Measurements from ENCODE around the gene AMIGO2.
"Not testable (repeated sequence)": the region's sequence is repeated elsewhere in the genome, so short reads cannot be mapped to it uniquely, and the experiment has no call there.

Gene AMIGO2

GRCh38 chr12:47054659-47055058 lies 25.1 kb downstream of the AMIGO2 start:
- no peak for DNase-seq (ENCODE audit: extremely low read depth, low read depth)
- TF ChIP-seq, protein P1, sequence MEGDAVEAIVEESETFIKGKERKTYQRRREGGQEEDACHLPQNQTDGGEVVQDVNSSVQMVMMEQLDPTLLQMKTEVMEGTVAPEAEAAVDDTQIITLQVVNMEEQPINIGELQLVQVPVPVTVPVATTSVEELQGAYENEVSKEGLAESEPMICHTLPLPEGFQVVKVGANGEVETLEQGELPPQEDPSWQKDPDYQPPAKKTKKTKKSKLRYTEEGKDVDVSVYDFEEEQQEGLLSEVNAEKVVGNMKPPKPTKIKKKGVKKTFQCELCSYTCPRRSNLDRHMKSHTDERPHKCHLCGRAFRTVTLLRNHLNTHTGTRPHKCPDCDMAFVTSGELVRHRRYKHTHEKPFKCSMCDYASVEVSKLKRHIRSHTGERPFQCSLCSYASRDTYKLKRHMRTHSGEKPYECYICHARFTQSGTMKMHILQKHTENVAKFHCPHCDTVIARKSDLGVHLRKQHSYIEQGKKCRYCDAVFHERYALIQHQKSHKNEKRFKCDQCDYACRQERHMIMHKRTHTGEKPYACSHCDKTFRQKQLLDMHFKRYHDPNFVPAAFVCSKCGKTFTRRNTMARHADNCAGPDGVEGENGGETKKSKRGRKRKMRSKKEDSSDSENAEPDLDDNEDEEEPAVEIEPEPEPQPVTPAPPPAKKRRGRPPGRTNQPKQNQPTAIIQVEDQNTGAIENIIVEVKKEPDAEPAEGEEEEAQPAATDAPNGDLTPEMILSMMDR (IDR thresholded peaks at IDR 0.05; ENCODE audit: low read depth, low read length) = no peak

GRCh38 chr12:47053961-47054360 lies 25.8 kb downstream of the AMIGO2 start:
- TF ChIP-seq, protein P1 (IDR thresholded peaks at IDR 0.05; ENCODE audit: low read depth, low read length) = no peak
- no peak for DNase-seq (ENCODE audit: extremely low read depth, low read depth)

DNA sequence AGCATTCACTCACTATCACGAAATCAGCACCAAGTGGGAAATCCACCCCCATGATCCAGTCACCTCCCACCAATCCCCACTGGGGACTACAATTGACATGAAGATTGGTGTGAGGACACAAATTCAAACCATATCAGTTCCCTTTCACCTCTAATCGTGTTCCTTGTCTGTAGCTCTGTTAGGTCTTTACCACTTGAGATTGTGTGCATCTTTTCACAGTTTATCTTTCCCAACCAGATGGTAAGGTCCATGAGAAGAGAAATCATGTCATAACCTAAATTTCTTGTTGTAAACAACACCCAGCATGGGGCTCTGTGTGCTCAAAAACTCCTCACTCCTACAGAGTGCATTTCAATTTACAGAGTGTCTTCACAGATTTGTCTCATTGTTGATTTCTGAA lies 27.5 kb downstream of the AMIGO2 start:
- no peak for DNase-seq (ENCODE audit: extremely low read depth, low read depth)
- TF ChIP-seq, protein P1 (IDR thresholded peaks at IDR 0.05; ENCODE audit: low read depth, low read length) = no peak

DNA sequence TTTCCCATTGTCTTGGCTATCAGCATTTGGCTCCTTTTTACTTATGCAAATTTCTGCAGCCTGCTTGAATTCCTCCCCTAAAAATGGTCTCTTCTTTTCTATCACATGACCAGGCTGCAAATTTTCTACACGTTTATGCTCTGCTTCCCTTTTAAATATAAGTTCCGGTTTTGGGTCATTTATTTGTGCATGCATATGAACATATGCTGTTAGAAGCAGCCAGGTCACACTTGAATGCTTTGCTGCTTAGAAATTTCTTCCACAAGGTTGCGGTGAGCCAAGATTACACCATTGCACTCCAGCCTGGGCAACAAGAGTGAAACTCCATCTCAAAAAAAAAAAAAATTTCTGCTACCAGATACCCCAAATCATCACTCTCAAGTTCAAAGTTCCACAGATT lies 28.5 kb downstream of the AMIGO2 start:
- DNase-seq (ENCODE audit: extremely low read depth, low read depth) = not testable (repeated sequence)

GRCh38 chr12:47048541-47048940 lies 31.2 kb downstream of the AMIGO2 start:
- TF ChIP-seq, protein P1 (IDR thresholded peaks at IDR 0.05; ENCODE audit: low read depth, low read length) = no peak
- DNase-seq (ENCODE audit: extremely low read depth, low read depth) = no peak

GRCh38 chr12:47041327-47041726 lies 38.4 kb downstream of the AMIGO2 start:
- no peak for DNase-seq (ENCODE audit: extremely low read depth, low read depth)
- TF ChIP-seq, protein P1 (IDR thresholded peaks at IDR 0.05; ENCODE audit: low read depth, low read length) = no peak

DNA sequence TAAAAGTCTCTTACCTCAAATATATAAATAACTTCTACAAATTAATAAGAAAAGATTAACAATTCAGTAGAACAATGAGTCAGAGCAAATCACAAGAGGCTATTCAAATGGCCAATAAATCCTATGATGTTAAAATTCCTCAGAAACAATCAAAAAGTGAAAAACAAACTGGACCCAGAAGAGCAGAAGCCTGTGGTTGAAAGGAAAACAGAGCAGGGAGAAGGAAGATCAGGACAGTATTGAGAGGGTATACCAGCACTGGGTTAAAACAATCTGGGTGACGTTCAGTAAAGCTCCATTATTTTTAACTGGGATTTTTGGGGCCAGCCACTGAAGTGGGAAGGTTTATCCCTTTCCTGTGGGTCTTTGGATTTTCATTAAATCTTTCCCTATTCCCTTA lies 40.0 kb downstream of the AMIGO2 start:
- TF ChIP-seq, protein P1 (IDR thresholded peaks at IDR 0.05; ENCODE audit: low read depth, low read length) = no peak
- DNase-seq (ENCODE audit: extremely low read depth, low read depth) = no peak

DNA sequence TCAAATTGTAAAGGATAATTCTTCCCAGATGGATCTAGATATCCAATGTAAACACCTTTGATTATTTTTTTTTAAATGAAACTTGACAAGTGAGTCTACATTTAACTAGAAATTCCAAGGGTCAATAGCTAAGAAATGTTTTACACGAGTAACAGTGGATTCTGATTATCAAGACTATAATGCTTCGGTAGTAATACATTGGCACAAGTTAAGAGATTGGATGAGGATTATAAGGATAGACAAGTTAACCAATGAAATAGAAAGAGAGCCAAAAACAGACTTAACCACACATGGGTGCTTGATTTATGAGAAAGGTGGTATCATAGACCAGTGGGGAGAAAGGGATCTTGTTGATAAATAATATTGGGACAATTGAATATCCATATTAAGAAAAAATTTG lies 40.7 kb downstream of the AMIGO2 start:
- DNase-seq (ENCODE audit: extremely low read depth, low read depth) = no peak
- TF ChIP-seq, protein P1 (IDR thresholded peaks at IDR 0.05; ENCODE audit: low read depth, low read length) = no peak
